GM18951 (cell line): Measurements from ENCODE around the gene KLHL25.

Experiments
- POLR2A ChIP-seq: IDR thresholded peaks from 4 replicates; pipeline ENCODE4 v1.6.1; 2011; ENCODE audit warnings: mild to moderate bottlenecking; ENCODE audit not compliant: insufficient read length, insufficient read depth; ENCODE audit errors: extremely low read depth
- in situ Hi-C: fragments of 300-500 bp; cut with MboI; formaldehyde crosslinking; loops from one replicate; pipeline ENCODE4 v1.12.0; 2022; ENCODE audit warnings: low sequenced_read_pairs, mixed read lengths, inconsistent platforms; ENCODE audit not compliant: unreplicated experiment

KLHL25 gene

DNA sequence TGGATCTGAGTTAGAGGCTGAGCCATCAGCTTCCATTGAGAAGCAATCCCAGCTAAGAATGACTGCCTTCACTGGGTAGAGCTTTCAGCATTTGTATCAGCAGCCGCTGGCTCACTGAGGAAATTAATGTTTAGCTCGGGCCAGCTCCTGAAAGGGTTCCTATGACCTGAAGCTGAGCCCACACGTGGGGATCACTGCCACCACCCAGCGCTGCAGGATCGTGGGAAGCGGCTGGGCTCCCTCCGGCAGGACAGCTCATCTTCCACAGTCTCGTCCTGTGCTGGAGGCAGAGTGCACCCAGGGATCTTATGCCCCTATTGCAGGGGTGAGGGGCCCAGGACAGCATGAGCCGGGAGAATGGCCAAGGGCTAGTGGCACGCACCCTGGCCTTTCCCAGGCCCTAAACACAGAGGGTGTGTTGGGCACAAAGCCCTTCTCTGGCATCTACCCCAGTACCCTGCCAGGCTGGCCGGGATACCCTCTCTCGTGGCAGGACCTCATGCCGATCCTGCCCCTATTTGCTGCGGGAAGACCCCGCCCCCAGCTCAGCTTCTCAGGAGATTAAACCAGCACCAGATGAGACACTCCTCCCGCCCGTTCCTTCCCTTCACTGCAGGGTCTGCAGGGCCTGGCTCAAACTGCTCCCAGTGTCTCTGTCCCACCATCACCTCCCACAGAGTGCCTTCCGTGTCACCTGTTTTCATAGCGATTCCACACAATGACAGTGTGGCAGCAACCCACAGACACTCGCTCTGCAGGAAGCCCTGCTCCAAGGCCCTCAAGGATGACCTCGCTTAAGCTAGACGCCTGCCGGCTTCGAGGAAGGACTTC lies 28.5 kb downstream of the KLHL25 start:
- in situ Hi-C loops = no loop called here
- no peak for TF ChIP-seq POLR2A

DNA sequence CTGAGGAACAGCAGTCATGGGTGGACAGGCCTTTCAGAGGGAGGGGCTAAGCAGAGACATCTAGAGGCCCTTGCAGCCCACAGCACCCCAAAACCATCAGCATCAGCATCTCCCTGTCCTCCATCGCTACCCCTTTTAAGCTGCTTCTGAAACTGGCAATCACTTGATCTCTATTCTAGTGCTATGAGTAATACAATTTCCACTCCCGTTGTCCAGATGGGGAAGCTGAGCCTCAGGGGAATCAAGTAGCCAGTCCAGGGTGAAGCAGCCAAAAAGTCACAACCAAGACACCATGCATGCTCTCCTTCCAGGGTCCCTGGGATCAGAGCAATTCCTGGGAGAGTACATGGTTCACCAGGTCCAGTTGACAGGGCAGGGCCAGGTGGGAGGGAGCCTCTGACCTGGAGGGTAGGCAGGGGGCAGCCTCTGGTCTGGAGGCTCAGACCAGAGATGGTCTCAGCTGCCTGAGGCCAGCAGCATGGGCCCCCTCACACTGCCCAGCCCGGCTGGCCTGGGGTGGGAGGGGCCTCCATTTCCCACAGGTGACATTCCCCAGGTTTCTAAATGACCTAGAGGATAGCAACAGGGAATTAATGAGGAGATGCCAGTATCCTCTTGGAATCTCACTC lies 30.0 kb downstream of the KLHL25 start:
- in situ Hi-C loops = no loop called here

DNA sequence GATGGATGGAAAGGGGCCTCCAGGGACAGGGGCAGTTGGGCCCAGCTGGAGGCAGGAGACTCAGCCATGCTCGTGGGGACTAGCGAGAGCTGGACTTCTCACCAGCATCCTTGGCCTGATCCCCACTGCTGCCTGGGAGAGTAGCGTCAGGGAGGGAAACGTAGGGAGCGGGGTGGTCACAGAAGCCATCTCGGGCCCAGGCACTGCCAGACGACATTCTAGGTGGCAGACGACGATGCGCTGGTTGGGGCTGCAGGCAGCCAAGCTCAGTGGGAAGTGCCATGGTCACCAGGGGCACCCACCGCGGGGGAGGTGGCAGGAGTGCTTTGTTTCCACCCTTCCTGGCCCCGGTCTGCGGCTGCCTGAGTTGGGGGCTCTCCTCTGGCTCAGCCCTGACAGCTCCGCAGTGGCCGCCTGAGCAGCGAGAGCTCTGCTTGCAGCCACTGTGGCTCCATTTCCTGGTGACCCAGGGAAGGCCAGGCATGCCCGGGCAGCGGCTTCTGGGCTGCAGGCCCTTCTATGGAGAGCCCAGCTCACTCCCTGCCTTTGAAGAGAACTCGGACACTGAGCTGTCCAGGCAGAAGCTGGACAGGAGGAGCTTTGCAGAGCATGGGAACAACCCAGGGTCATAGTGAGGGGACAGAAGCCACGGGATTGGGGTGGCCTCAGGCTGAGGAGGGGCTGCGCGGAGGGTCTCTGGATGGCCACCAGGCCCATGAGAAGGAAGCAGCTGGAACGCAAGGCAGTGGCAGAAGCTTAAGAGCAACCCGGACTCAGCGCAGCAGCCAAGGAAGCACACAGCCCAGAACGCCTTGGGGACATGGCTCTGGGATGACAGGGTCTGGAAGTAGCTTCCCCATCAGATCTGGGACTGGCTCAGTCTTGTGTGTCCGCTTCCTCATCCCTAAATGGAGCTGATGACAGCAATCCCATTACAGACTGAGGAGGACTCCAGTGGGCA lies 30.8 kb downstream of the KLHL25 start:
- in situ Hi-C loops = no loop called here
- TF ChIP-seq POLR2A = no peak

More for the DNA sequence above, 30.0 kb downstream of the KLHL25 start:
- TF ChIP-seq POLR2A = no peak

DNA sequence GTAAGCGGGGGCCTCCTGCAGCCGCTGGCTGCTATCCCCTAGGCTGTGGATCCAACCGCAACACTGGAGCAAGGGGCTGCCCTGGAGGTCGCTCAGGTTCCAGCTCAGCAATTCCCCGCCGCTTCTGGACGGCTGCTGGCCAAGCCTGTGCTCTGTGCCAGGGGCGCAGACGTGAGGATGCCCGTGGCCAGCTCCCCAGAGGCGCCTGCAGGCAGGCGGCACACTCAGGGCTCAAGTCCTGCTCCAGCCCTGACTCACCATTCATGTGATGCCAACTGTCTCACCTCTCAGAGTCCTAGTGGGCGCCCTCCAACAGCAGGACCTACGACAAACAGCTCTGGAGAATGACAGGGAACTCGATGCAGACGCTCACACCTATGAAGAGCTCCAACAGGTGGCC lies 31.6 kb downstream of the KLHL25 start:
- in situ Hi-C loops = no loop called here
- TF ChIP-seq POLR2A = no peak

DNA sequence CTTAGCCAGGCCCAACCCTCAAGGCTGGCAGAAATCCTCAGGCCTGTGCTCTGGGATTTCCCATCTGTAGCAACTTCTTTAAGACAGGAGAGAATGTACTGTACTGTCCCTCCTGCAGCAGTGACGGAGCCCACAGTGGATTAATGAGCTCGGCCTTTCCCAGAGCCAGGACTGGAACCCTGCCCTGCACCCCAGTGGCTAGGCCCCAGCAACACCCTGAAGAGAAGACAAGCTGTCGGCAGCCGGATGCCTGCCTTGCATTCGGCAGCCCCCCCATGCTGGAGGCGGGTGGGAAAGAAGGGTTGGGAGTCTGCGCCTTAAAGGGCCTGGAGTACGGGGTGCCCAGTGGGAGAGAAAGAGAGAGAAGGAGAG lies 32.0 kb downstream of the KLHL25 start:
- in situ Hi-C loops = no loop called here
- no peak for TF ChIP-seq POLR2A

DNA sequence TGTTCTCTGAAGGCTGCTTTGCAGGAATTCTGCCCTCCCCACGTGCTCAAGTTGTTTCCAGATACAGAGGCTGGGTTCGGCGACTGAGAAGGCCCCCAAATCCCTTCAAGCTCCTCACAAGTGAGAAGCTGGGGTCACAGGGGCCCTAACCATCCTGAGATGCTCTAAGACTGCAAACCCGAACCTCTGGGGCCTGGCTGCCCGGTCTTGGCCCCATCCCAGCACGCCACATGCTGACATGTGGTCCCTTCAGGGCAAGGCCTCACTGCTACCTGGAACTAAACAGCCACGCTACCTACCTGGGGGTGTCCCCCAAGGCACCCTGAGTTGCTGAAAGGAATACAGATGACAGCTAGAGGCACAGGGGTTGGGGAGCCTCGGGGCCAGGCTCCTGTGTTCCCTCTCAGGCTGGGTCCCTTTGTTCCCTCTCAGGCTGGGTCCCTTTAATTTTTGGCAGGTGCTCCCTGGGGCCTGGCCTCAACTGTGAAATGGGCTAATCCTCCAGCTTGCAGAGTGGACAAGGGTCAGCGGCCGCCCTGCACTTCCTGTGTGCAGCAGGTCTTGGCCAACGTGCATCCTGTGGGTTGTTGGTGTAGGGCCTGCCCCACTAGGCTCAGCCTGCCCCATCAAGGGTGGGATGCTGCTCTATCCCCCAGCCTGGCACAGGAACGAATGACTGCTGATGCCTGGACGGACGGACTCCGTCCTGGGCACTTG lies 32.5 kb downstream of the KLHL25 start:
- in situ Hi-C loops = no loop called here
- TF ChIP-seq POLR2A = no peak

DNA sequence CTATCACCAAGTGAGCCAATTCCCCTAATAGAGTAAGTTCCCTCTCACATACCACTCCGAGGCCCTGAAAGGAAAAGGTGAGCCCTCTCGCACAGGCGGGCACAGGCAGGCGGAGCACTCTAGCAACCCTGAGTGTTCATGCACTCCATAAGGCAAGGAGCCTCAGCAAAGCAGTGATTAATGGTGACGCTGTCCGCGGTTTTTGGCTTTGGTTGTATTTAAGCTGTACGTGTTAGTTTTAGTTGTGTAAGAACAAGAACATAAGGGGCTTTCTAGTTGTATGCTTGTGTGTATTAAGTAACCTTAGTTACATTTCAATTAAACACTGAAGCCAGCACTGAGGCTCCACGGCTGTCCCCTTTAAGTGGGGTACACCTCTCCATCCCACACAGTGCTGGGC lies 33.1 kb downstream of the KLHL25 start:
- TF ChIP-seq POLR2A = no peak

DNA sequence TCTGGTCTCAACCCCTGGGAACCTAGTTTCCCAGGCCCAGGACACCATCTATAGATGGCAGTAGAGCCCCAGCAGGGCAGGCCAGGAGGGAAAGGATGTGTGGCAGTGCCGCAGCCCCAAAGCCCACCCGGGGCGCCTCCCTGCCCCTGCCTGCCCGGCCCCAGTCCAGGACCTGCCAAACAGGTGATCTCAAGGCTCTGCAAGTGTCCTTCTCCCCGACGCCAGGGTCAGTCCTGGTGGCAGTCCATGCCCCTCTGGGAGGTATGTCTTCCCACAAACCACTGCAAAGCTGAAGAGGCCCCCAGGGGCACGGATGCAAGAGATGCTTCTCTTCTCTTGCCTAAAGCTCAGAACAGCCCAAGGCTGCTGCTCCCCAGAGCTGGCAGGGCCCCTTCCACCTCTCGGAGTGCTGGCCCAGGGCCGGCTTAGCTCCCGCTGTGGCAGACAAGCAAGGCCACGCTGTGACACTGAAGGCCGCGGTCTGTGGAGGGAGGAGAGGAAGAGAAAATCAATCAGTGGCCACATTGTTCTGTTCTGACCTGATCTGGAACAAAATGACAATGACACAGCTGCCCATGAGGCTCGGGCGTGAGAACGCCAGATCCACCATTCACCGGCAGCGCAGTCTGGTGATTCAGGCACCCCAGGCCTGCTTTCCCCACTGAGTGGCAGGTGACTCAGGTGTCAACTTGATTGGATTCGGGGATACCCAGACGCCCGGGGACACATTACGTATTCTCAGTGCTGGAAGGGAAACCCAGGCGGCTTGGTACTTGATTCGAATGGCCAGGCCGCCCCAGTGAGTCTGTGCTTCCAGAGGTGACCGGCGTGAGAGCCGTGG lies 34.0 kb downstream of the KLHL25 start:
- in situ Hi-C loops = no loop called here
- TF ChIP-seq POLR2A = no peak

More for the DNA sequence above, 33.1 kb downstream of the KLHL25 start:
- in situ Hi-C loops = no loop called here

DNA sequence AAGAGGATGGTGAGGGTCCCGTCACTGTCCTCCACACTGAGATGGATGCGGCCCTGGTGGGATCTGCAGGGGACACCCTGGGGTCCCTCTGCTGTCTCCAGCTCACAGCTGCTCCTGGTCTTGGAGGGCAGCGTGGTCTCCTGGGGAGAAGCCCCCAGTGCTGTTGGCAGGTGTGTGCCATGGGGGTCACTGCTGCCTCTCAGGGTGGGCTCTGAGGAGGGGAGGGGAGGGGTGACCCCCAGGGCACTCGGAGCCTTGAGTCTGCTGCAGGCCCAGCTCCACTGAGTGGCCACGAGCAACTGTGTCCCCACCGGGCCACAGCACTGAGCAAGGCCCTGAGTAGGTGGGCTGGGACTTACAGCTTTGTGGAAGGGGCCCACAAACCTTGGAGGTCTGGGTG lies 34.7 kb downstream of the KLHL25 start:
- in situ Hi-C loops = no loop called here
- no peak for TF ChIP-seq POLR2A

DNA sequence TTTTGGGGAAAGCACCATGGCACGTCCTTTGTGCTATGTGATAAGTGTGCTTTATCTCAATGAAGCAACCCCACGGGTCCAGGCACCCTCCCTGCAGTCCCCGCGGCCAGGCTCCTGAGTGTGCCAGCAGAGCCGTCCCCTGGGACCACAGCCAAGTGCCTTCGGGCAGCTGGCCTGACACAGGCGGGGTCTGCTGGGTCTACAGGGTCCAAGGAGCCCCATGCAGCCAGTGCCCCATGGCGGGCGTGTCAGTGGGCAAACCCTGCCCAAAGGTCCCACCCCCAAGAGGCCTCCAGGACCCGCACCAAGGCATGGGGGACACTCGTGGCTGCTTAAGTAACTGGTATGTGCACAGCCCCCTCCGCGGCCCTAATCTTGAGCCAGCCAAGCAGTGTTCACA lies 35.3 kb downstream of the KLHL25 start:
- TF ChIP-seq POLR2A = no peak
- in situ Hi-C loops = no loop called here

DNA sequence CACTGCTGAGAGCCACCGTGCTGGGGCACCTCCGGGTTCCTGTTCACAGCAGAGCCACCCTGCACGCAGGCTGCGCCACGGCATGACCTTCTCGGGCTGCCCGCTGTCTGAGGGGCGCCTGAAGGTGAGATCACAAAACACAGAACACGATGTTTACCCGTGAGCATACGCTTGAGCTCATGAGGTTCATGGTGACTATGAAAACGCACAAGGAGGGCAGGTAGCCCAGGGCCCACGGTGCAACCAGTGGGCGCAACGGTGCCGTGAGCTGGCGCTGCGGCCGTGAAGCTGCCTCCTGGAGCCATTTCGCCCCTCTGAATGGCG lies 36.1 kb downstream of the KLHL25 start:
- in situ Hi-C loops = no loop called here
- TF ChIP-seq POLR2A = no peak
